Uterus (tissue), 2 donors: ENCODE data around the gene PTRH1.

Experiments
- CTCF ChIP-seq, 4 experiments: fragments of 200-600 bp in 2 of 4; fragments of 450-650 bp in 2 of 4; sonication (generic) in 2 of 4; IDR thresholded peaks; one replicate each; pipeline ENCODE4 v1.5.1; 2016 to 2019; ENCODE audit warnings: antibody characterized with exemption in 4 of 4, mild to moderate bottlenecking in 2 of 4, moderate library complexity in 1 of 4
- POLR2A ChIP-seq, 2 donors: fragments of 450-650 bp; IDR thresholded peaks; one replicate each; pipeline ENCODE4 v1.6.1; 2016; ENCODE audit warnings: antibody characterized with exemption in 2 of 2, mild to moderate bottlenecking in 1 of 2, moderate library complexity in 1 of 2

GRCh38 chr9:127756233-127756632 lies 40.8 kb upstream of the PTRH1 start:
- TF ChIP-seq CTCF (IDR thresholded peaks at IDR 0.05) (no peak), POLR2A (IDR thresholded peaks at IDR 0.05) (no peak)
